GM19452 (cell line): ENCODE data around the gene ANGPTL3.
"Not testable (repeated sequence)": the region's sequence is repeated elsewhere in the genome, so short reads cannot be mapped to it uniquely, and the experiment has no call there.

Experiments used
- ATAC-seq: cut with Tn5 transposase; IDR thresholded peaks from one replicate; pipeline ENCODE4 v1.9.1; 2021; ENCODE audit not compliant: unreplicated experiment

ANGPTL3 gene

DNA sequence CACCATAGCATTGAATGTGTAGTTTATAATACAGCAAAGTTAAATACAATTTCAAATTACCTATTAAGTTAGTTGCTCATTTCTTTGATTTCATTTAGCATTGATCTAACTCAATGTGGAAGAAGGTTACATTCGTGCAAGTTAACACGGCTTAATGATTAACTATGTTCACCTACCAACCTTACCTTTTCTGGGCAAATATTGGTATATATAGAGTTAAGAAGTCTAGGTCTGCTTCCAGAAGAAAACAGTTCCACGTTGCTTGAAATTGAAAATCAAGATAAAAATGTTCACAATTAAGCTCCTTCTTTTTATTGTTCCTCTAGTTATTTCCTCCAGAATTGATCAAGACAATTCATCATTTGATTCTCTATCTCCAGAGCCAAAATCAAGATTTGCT lies at the start of gene ANGPTL3:
Gene ANGPTL3, plus strand, starts transcription at position 240 of the 400 bp plus-strand sequence. Its CDS starts 47 bp downstream, at position 287.
- no peak for ATAC-seq

- ATAC-seq = no peak
Observed at GRCh38 chr1:62561306-62561705, 36.0 kb upstream of the ANGPTL3 start.

DNA sequence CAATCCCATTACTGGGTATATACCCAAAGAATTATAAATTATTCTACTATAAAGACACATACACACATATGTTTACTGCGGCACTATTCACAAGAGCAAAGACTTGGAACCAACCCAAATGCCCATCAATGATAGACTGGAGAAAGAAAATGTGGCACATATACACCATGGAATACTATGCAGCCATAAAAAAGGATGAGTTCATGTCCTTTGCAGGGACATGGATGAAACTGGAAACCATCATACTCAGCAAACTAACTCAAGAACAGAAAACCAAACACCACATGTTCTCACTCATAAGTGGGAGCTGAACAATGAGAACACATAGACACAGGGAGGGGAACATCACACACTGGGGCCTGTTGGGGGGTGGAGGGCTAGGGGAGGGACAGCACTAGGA lies 30.1 kb upstream of the ANGPTL3 start:
- ATAC-seq = not testable (repeated sequence)

GRCh38 chr1:62567926-62568325 lies 29.4 kb upstream of the ANGPTL3 start:
- ATAC-seq = not testable (repeated sequence)

GRCh38 chr1:62571517-62571916 lies 25.8 kb upstream of the ANGPTL3 start:
- not testable (repeated sequence) for ATAC-seq

DNA sequence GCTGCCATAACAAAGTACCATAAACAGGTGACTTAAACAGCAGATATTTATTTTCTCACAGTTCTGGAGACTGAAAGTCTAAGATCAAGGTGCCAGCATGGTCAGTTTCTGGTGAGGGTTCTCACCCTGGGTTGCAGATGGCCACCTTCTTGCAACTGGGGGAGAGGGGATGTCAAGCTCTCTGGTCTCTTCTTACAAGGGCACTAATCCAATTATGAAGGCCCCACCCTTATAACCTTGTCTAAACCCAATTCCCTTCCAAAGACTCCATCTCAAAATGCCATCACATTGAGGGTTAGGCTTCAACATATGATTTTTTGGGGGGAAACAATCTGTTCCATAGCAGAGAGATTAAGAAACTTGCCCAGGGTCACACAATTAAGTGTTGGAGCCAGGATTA lies 24.8 kb upstream of the ANGPTL3 start:
- no peak for ATAC-seq

DNA sequence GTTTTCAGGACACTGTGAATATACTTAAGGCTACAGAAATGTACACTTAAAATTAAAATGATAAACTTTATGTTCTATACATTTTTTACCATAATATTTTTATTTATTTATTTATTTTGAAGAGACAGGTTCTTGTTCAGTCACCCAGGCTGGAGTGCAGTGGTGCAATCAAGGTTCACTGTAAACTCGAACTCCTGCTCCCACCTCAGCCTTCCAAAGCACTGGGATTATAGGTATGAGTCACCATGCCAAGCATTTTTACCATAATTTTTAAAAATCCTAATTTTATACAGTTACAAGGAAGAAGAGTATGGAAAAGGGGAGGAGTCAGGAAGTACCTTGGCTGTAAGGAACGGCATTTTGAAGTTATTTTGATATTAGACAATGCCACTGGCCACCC lies 23.6 kb upstream of the ANGPTL3 start:
- ATAC-seq = no peak

DNA sequence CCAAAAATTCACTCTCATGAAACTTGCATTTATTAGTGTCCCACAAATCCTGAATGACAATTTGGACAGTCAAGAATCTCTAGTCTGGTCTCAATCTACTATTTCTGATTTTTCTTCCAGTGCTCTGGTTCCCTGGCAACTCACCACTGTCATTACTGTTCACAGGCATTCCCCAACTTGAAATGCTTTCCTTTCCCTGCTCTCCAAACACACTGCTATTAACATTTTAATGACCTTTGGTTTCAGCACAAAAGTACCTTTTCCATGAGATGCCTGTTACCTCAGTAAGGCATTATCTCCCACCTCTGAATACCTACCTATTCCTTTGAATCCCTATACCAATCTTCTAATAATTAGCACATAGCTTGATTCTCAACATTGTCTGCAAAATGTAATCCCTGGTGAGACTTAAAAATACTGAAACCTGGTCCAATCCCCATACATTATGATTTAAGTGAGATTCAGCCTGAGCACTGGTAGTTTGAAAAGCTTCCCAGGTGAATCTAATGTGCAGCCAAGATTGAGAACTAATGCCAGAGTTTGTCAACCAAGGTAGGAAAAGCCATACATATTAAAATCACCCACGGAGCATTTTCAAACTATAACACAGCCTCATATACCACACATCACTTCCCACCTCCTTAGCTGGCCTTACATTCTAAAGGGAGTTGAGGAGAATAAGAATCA lies 11.7 kb upstream of the ANGPTL3 start:
- ATAC-seq = no peak

DNA sequence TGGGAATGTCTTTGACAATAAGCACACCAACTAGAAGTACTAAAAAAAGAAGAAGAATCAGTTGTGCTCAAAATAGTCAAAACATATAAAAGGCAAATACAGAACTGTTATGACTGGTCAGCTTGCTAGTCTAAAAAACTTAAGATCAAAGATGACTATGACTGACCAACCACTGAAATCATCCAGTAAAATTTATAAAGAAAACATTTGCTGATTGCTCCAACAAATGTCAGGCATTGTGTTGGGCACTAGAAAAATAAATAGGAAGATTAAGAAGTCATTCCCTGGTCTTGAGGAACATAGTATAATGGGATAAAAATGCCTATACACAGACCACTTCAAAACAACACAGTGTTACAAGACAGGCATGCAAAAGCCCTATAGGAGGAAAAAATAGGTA lies 9.3 kb upstream of the ANGPTL3 start:
- no peak for ATAC-seq

- ATAC-seq = no peak
Observed at GRCh38 chr1:62589321-62589720, 8.0 kb upstream of the ANGPTL3 start.

GRCh38 chr1:62590255-62590969 lies 6.9 kb upstream of the ANGPTL3 start:
- ATAC-seq = no peak

DNA sequence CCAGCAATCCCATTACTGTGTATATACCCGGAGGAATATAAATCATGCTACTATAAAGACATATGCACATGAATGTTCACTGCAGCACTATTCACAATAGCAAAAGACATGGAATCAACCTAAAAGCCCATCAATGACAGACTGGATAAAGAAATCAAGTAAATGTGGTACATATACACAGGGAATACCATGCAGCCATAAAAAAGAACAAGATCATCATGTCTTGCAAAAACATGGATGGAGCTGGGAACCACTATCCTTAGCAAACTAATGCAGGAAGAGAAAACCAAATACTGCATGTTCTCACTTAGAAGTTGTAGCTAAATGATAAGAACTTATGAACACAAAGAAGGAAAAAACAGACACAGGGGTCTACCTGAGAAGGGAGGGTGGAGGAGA lies 6.4 kb upstream of the ANGPTL3 start:
- ATAC-seq = no peak

GRCh38 chr1:62593825-62594394 lies 3.4 kb upstream of the ANGPTL3 start:
- no peak for ATAC-seq

GRCh38 chr1:62595647-62596046 lies 1.7 kb upstream of the ANGPTL3 start:
- ATAC-seq = no peak

DNA sequence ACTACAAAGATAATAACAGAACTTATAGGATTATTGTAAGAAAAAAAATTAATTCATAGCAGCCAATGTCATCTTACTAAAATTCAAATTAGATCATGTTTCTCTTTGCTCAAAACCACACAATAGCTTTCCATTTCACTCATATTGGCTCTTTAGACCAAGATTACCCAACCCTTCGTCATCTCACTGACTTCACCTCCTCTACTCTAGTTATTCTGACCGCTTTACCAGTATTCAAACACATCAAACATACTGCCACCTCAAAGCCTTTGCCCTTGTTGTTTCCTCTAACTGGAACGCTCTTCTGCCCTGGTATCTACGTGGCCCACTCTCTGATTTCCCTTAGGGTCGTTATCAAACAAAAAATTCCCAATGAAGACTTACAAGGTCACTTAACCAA lies 1.7 kb downstream of the ANGPTL3 start:
- no peak for ATAC-seq

GRCh38 chr1:62601457-62601856 lies 4.1 kb downstream of the ANGPTL3 start:
- ATAC-seq = no peak

GRCh38 chr1:62608905-62609304 lies 11.6 kb downstream of the ANGPTL3 start:
- ATAC-seq = no peak

DNA sequence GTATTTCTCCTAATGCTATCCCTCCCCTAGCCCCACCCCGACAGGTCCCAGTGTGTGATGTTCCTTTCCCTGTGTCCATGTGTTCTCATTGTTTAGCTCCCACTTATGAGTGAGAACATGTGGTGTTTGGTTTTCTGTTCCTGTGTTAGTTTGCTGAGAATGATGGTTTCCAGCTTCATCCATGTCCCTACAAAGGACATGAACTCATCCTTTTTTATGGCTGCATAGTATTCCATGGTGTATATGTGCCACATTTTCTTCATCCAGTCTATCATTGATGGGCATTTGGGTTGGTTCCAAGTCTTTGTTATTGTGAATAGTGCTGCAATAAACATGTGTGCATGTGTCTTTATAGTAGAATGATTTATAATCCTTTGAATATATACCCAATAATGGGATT lies 13.3 kb downstream of the ANGPTL3 start:
- ATAC-seq = not testable (repeated sequence)

DNA sequence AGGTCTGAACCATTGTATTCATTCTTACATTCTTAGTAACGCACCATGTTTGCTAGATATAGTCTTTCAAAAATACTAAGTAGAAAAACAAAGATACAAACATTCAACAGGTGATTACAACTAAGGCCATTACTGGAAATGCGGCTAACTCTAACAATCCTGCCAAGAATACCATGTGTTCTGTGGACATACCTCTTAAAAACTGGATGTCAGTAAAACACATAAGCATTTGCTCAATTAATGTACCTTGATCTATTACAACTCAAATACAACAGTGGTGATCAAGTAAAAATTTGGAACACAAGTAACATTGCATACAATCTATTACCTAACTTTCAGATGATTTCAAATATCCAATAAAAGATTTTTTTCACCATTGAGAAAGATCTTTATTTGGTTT lies 15.4 kb downstream of the ANGPTL3 start:
- no peak for ATAC-seq

GRCh38 chr1:62613325-62613727 lies 16.0 kb downstream of the ANGPTL3 start:
- ATAC-seq = peak; percentile 95

- ATAC-seq = peak; percentile 13
Observed at GRCh38 chr1:62613890-62614289, 16.6 kb downstream of the ANGPTL3 start.

DNA sequence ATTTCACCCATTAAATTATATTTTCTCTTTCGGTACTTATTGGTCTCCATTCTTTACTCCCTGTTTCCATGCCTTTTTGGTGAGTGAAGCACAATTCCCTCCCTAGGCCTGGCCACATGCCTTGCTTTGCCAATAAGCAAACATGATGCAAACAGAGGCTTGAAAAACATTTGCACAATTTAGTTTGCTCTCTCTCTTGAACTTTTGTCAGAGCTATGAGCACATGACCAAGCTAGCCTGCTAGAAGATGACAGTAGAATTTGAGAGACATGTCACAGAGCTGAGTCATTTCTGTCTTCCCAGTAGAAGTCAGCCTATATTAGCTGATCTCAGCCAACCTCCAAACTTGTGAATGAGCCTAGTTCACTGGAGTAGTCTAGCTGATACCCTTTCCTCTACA lies 24.6 kb downstream of the ANGPTL3 start:
- ATAC-seq = peak; percentile 91
